Pancreas (tissue), 10 donors: Measurements from ENCODE around the gene LGALS3BP. TPM values are rescaled to one million over a fixed set of nuclear protein-coding genes. Genes with fewer than 3 reads are reported as not detected.

Experiments
- ATAC-seq, 4 donors: fragments of 200-7000 bp; cut with Tn5 transposase; one replicate each; pipeline versions ENCODE4 v1.8.0 to v1.9.1; 2020; ENCODE audit warnings: mild to moderate bottlenecking in 4 of 4, moderate library complexity in 4 of 4
- DNase-seq, 6 donors: peaks; one replicate each; pipeline ENCODE4 v3.0.0-alpha.2; 2020
- FAIRE-seq: peaks from 2 replicates; lab custom pipeline; 2012; peaks lifted over from hg19 to GRCh38; lab: Jason Lieb, UNC
- H3K27ac ChIP-seq, 4 donors: fragments of 200-600 bp; sonication (generic); 1 replicate in 3 of 4; 2 replicates in 1 of 4; pipeline versions ENCODE4 v1.5.0 to v1.8.0; 2020
- H3K27me3 ChIP-seq, 4 donors: fragments of 200-600 bp; one replicate each; pipeline ENCODE4 v1.8.0; 2021
- H3K36me3 ChIP-seq, 3 donors: fragments of 200-600 bp; sonication (generic) in 1 of 3; one replicate each; pipeline versions ENCODE4 v1.5.0 to v1.8.0; 2020 to 2021
- H3K4me1 ChIP-seq, 3 donors: fragments of 200-600 bp; one replicate each; pipeline ENCODE4 v1.8.0; 2021
- H3K4me3 ChIP-seq, 4 donors: fragments of 200-600 bp; sonication (generic) in 2 of 4; one replicate each; pipeline versions ENCODE4 v1.5.0 to v1.8.0; 2020 to 2021
- H3K9me3 ChIP-seq, 4 donors: fragments of 200-600 bp; one replicate each; pipeline ENCODE4 v1.8.0; 2021
- CTCF ChIP-seq, 4 donors: fragments of 200-600 bp; sonication (generic) in 3 of 4; IDR thresholded peaks; one replicate each; pipeline versions ENCODE4 v1.5.0 to v1.8.0; 2021; ENCODE audit warnings: antibody characterized with exemption in 4 of 4
- WGBS, 2 donors: extraction: QIAGEN DNeasy Blood & Tissue Kit; methylation state at CpG; one replicate each; pipeline ENCODE4 v1.1.7; 2013; 5-methylcytosine and 5-hydroxymethylcytosine counted together
- intact Hi-C, 3 donors: fragments of 100-400 bp; cut with DNase I; formaldehyde crosslinking; loops; one replicate each; pipeline versions ENCODE4 v1.11.1 to v1.14.2; 2022
- polyA plus RNA-seq, 2 donors: library from polyadenylated mRNA; stranded (reverse); fragments of 200-250 nt; gene quantifications; one replicate each; pipeline ENCODE4 v1.2.3, GENCODE V29; 2013
- total RNA-seq, 6 donors: library from RNA; stranded (reverse); fragmentation: NEBNext Ultra II Directional in 4 of 6; extraction: Animal tissue kit (Norgen Biotek cat#: 25700) in 4 of 6; gene quantifications; one replicate each; pipeline versions ENCODE4 v1.2.1 to v1.2.4, GENCODE V29; 2021 to 2023
- donor health status: healthy with polysubstance abuse.
- donor health status: DM: no; HTN: no; CAD: no; lungs with moderate emphysema.
- donor health status: DM: no; HTN: no; CAD: no.
- donor health status: control.
- donor health status: control.
- donor health status: Bipolar disorder and iron deficiency.
- donor health status: DM: yes; HTN: yes; CAD: no.
- donor health status: DM: no; HTN: no; CAD: no.
- donor health status: DM: no; HTN: no; CAD: no.
- donor health status: DM: yes; HTN: yes; CAD: no.

LGALS3BP gene
- total and polyA plus RNA-seq, 8 donors = 35.3 to 169 (median 77.2) TPM

GRCh38 chr17:78991906-78992532 lies 12.3 kb upstream of the LGALS3BP start:
- Histone ChIP-seq H3K4me1 (peaks cover 18 to 27% (median 19%) of the 10 kb centered on the region in 3 donors), H3K9me3 (no peaks in the 10 kb centered on the region), H3K4me3 (no peak overlapping the region), H3K27ac (no peak overlapping the region), H3K36me3 (peaks cover 0 to 13% (median 0%) of the 10 kb centered on the region in 3 donors), H3K27me3 (no peaks in the 10 kb centered on the region)
- intact Hi-C loops = no loop called here
- TF ChIP-seq CTCF (IDR thresholded peaks at IDR 0.05) = no peak
- DNase-seq = peak in 4 of 6 donors; percentile 1 to 47 (median 28)
- no peak for ATAC-seq
- FAIRE-seq = no peak
- WGBS, 2 donors = 92 to 95% methylated on average over 22 of the region's 22 CpGs

GRCh38 chr17:78991017-78991738 lies 11.5 kb upstream of the LGALS3BP start:
- Histone ChIP-seq H3K27ac (no peak overlapping the region), H3K27me3 (no peaks in the 10 kb centered on the region), H3K9me3 (no peaks in the 10 kb centered on the region), H3K4me3 (no peak overlapping the region), H3K36me3 (peaks cover 0 to 13% (median 0%) of the 10 kb centered on the region in 3 donors), H3K4me1 (peaks cover 16 to 29% (median 24%) of the 10 kb centered on the region in 3 donors)
- TF ChIP-seq CTCF (IDR thresholded peaks at IDR 0.05) = no peak
- DNase-seq = peak in 3 of 6 donors; percentile 23 to 63 (median 40)
- 93 to 94% methylated on average over 32 to 33 of the region's 33 CpGs for WGBS, 2 donors
- ATAC-seq = no peak
- intact Hi-C loops = no loop called here
- FAIRE-seq = no peak

- Histone ChIP-seq H3K9me3 (no peaks in the 10 kb centered on the region), H3K4me1 (peaks cover 10 to 26% (median 19%) of the 10 kb centered on the region in 3 donors), H3K27me3 (no peaks in the 10 kb centered on the region), H3K27ac (no peak overlapping the region), H3K36me3 (peaks cover 0 to 13% (median 0%) of the 10 kb centered on the region in 3 donors), H3K4me3 (no peak overlapping the region)
- no peak for ATAC-seq
- DNase-seq = peak in 3 of 6 donors; percentile 25 to 65 (median 58)
- intact Hi-C loops = no loop called here
- no peak for TF ChIP-seq CTCF (IDR thresholded peaks at IDR 0.05)
- no peak for FAIRE-seq
- 96 to 97% methylated on average over 29 of the region's 29 CpGs for WGBS, 2 donors
Observed at GRCh38 chr17:78990349-78991016, 10.8 kb upstream of the LGALS3BP start.

- H3K4me3 ChIP-seq = no peak overlapping the region
- FAIRE-seq (no peak), DNase-seq (no peak), ATAC-seq (no peak)
- no peaks in the 10 kb centered on the region for H3K27me3 ChIP-seq
- intact Hi-C loops = loop anchor here in 1 of 3 donors (10.0 kb wide), 1 partner anchor 53 kb away; no protein-coding TSS in a partner anchor
- H3K4me1 ChIP-seq = peaks cover 10 to 26% (median 19%) of the 10 kb centered on the region in 3 donors
- WGBS, 2 donors = 43 to 47% methylated on average over 6 of the region's 6 CpGs
- no peaks in the 10 kb centered on the region for H3K36me3 ChIP-seq
- no peak for TF ChIP-seq CTCF (IDR thresholded peaks at IDR 0.05)
- no peaks in the 10 kb centered on the region for H3K9me3 ChIP-seq
- H3K27ac ChIP-seq = peak overlapping the region in 3 of 4 donors; percentile 52 to 87 (median 85)
Observed at GRCh38 chr17:78988152-78988551, 8.4 kb upstream of the LGALS3BP start.
